GM19025 (cell line): ENCODE results near the gene TAS2R42.
A peak's percentile ranks its signal among the peaks of the same experiment; 100 is the strongest.

Source experiments
- ATAC-seq: cut with Tn5 transposase; IDR thresholded peaks from one replicate; pipeline ENCODE4 v1.9.1; 2021; ENCODE audit warnings: mild to moderate bottlenecking, low read depth, moderate library complexity; ENCODE audit not compliant: unreplicated experiment

TAS2R42 gene, protein sequence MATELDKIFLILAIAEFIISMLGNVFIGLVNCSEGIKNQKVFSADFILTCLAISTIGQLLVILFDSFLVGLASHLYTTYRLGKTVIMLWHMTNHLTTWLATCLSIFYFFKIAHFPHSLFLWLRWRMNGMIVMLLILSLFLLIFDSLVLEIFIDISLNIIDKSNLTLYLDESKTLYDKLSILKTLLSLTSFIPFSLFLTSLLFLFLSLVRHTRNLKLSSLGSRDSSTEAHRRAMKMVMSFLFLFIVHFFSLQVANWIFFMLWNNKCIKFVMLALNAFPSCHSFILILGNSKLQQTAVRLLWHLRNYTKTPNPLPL

GRCh38 chr12:11186837-11187236, at the start of gene TAS2R42:
TAS2R42 (minus strand) TSS chr12:11186937; CDS start chr12:11186937, 0 bp downstream.
- ATAC-seq: no peak

DNA sequence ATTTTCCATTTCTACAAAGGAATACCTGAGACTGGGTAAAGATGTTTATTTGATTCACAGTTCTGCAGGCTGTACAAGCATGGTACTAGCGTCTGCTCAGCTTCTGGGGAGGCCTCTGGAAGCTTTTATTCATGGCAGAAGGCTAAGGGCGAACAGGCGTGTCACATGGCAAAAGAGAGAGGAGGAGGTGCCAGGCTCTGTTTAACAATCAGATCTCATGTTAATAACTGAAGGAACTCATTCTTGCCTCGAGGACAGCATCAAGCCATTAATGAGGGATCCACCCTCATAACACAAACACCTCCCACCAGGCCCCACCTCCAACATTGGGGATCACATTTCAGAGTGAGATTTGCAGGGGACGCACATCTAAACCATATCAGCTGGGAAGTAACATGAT, 46.8 kb upstream of the TAS2R42 start:
- no peak for ATAC-seq

DNA sequence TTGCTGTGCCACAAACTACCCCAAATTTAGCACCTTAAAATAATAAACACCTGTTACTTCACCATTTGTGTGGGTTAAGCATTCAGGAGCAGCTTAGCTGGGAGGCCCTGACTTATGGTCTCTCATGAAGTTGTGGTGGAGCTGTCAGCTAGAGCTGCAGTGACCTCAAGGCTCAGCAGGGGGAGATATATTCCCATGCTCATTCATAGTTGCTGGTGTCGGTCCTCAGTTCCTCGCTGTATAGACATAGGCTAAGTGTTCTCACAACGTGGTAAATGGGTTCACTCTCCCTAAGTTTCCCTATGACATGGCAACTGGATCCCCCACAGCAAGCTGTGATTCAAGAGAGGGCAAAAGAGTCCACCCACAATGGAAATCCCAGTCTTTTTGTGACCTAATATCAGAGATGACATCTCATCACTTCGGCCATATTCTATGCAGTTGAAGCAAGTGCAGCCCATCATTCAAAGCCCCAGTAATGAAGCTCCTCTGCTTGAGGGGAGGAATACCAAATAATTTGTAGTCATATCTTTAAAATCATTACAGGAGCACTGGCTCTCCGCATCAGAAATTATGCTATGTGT, 41.7 kb upstream of the TAS2R42 start:
- ATAC-seq: no peak

DNA sequence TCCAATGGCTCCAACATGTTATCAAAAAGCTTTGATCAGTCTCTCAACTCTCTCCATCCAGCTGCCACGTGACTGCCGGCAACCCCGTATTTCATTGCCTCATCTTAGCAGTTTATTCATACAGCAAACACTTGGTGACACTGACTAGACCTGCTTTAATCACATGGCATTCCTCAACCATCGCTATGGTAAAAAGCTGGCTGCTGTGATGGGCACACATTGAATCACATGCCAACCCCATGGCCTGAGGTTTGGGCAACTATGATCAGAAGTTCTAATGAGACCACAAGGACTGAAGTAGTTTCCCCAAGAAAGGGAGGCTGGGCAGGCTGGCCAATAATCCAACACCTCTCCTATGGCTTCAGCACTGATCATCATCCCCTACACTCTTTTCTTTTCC, 40.6 kb upstream of the TAS2R42 start:
- no peak for ATAC-seq

GRCh38 chr12:11209113-11209512, 22.4 kb upstream of the TAS2R42 start:
- ATAC-seq: no peak

- no peak for ATAC-seq
Measured at GRCh38 chr12:11204173-11204572, 17.4 kb upstream of the TAS2R42 start.

GRCh38 chr12:11202811-11203210, 16.1 kb upstream of the TAS2R42 start:
- no peak for ATAC-seq

GRCh38 chr12:11183011-11183410, 3.7 kb downstream of the TAS2R42 start:
- ATAC-seq: no peak

GRCh38 chr12:11182529-11182928, 4.2 kb downstream of the TAS2R42 start:
- ATAC-seq: no peak

- no peak for ATAC-seq
Measured at GRCh38 chr12:11178250-11178649, 8.5 kb downstream of the TAS2R42 start.

DNA sequence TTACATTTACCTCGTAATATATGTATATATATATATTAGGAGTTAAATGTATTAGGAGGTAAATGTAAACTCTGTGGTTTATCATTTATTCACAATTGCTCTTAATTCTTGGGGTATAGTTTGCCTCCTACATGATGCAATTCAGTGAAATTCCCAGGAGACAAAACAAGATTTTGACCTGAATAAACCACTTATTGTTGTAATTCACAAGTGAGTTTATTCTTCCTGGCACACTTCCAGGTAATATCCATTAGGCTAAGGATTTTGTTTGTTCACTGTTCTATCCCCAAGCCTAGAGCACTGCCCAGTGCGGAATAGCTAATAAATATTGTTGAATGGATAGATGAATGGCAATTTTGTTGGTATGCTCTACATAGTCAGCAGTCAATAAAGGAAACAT, 12.7 kb downstream of the TAS2R42 start:
- no peak for ATAC-seq

- no peak for ATAC-seq
Measured at GRCh38 chr12:11171969-11172675, 14.6 kb downstream of the TAS2R42 start.

DNA sequence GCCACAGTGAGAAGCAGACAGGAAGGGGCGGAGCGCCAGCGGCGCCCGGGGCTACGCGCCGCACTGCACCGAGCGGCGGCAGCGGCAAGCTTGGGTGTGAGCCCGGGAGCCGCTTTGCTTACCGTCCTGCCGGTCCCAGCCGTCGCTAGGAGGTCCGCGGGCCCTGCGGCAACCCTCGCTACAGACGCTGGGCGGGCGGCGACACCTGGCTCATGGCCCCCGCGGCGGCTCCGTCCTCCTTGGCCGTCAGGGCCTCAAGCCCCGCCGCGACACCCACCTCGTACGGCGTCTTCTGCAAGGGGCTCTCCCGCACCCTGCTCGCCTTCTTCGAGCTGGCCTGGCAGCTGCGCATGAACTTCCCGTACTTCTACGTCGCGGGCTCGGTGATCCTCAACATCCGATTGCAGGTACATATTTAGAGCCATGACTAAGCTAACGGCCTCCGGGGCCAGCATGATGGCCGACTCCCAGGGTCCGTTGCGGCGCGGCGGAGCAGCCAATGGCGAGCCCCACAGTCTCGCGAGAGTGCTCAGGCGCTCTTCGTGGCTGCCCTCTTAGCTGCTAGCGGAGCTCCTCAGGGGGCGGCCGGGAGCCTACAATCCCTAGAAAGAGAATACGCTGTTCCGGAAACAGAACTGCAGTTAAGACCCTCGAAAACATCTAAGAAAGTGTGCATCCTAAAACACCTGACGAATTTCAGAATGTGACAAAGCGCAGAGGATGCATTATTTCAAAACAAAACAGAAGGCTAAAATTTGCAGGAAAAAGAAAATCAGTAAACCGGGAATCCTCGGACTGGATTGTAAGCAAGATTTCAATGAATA, 15.4 kb downstream of the TAS2R42 start, which contains the start of gene SMIM10L1:
Gene SMIM10L1 (plus strand): TSS at position 50 of the 824 bp plus-strand sequence. CDS start 163 bp downstream, at position 213.
- peak; percentile 97 for ATAC-seq

GRCh38 chr12:11170810-11171144, 16.0 kb downstream of the TAS2R42 start:
- no peak for ATAC-seq

GRCh38 chr12:11166300-11166699, 20.4 kb downstream of the TAS2R42 start:
- ATAC-seq: no peak

- ATAC-seq: no peak
Measured at GRCh38 chr12:11164384-11164783, 22.4 kb downstream of the TAS2R42 start.

GRCh38 chr12:11162502-11162901, 24.2 kb downstream of the TAS2R42 start:
- ATAC-seq: no peak

GRCh38 chr12:11158885-11159444, 27.8 kb downstream of the TAS2R42 start:
- no peak for ATAC-seq

GRCh38 chr12:11154400-11154925, 32.3 kb downstream of the TAS2R42 start:
- no peak for ATAC-seq

DNA sequence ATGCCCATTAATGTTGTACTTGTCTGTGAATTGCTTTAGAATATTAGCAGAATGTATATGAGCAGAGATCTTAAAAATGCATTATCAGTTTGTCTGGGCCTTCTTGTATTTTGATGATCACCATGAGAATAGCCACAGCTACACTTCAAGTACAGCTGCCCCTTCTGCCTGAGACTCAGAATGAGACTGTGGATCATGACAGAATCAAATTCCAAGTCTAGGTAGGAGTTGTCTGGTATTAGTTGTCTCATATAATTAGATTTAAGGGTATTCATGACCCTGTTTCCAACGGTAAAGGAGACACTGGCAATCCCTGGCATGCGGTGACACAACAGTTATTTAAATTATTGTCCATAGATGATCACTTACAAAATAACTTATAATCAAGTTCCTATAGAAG, 34.0 kb downstream of the TAS2R42 start:
- ATAC-seq: no peak
